LHCN-M2 (cell line): ENCODE measurements around the gene USP17L19. TPM values are rescaled to one million over a fixed set of nuclear protein-coding genes. Genes with fewer than 3 reads are reported as not detected.
"Not testable (repeated sequence)": the region's sequence is repeated elsewhere in the genome, so short reads cannot be mapped to it uniquely, and the experiment has no call there.

Experiments
- DNase-seq: peaks from one replicate; pipeline ENCODE4 v3.0.0-alpha.2; 2012; ENCODE audit warnings: low read depth
- polyA plus RNA-seq: library from polyadenylated mRNA; unstranded; fragments of >200 nt; gene quantifications from one replicate; pipeline ENCODE4 v1.2.1, GENCODE V29; 2012; ENCODE audit warnings: missing spikeins
- total RNA-seq: library from RNA; depleted of rRNA; stranded (reverse); fragments of >200 nt; gene quantifications from 2 replicates; pipeline ENCODE4 v1.2.3, GENCODE V29; 2014; rRNA removed

Gene USP17L19
- not detected in 2 replicates for total RNA-seq
- polyA plus RNA-seq, result not detected

GRCh38 chr4:9253078-9253477 lies at the start of gene USP17L19:
USP17L19 (plus strand) TSS chr4:9253378; CDS start chr4:9253378, 0 bp downstream.
- DNase-seq, result not testable (repeated sequence)

- not testable (repeated sequence) for DNase-seq
These were observed 42.8 kb upstream of the USP17L19 start, which contains the start of gene USP17L10 for GRCh38 chr4:9210357-9210756. USP17L10 (plus strand) TSS chr4:9210657; CDS start chr4:9210657, 0 bp downstream.

GRCh38 chr4:9214701-9215100 lies 38.5 kb upstream of the USP17L19 start:
- DNase-seq, result not testable (repeated sequence)

GRCh38 chr4:9215105-9215504 lies 38.1 kb upstream of the USP17L19 start, which contains the start of gene USP17L11:
USP17L11 (plus strand) TSS chr4:9215405; CDS start chr4:9215405, 0 bp downstream.
- not testable (repeated sequence) for DNase-seq

- DNase-seq, result not testable (repeated sequence)
These were observed 33.3 kb upstream of the USP17L19 start, which contains the start of gene USP17L12 for GRCh38 chr4:9219852-9220251. USP17L12 (plus strand) TSS chr4:9220152; CDS start chr4:9220152, 0 bp downstream.

- DNase-seq, result not testable (repeated sequence)
These were observed 28.6 kb upstream of the USP17L19 start, which contains the start of gene USP17L13 for GRCh38 chr4:9224596-9224995. USP17L13 (plus strand) TSS chr4:9224896; CDS start chr4:9224896, 0 bp downstream.

- not testable (repeated sequence) for DNase-seq
These were observed 22.9 kb upstream of the USP17L19 start for GRCh38 chr4:9230249-9230648.

GRCh38 chr4:9234085-9234484 lies 19.1 kb upstream of the USP17L19 start, which contains the start of gene USP17L15:
USP17L15 (plus strand) TSS chr4:9234385; CDS start chr4:9234385, 0 bp downstream.
- not testable (repeated sequence) for DNase-seq

- DNase-seq, result not testable (repeated sequence)
These were observed 14.7 kb upstream of the USP17L19 start for GRCh38 chr4:9238461-9238860.

- DNase-seq, result not testable (repeated sequence)
These were observed 9.6 kb upstream of the USP17L19 start, which contains the start of gene USP17L17 for GRCh38 chr4:9243579-9243978. USP17L17 (plus strand) TSS chr4:9243879; CDS start chr4:9243879, 0 bp downstream.

- not testable (repeated sequence) for DNase-seq
These were observed 5.1 kb upstream of the USP17L19 start, which contains the start of gene USP17L18 for GRCh38 chr4:9247953-9248680. USP17L18 (plus strand) TSS chr4:9248630; CDS start chr4:9248630, 0 bp downstream.

GRCh38 chr4:9257824-9258223 lies 4.6 kb downstream of the USP17L19 start, which contains the start of gene USP17L20:
USP17L20 (plus strand) TSS chr4:9258124; CDS start chr4:9258124, 0 bp downstream.
- not testable (repeated sequence) for DNase-seq

GRCh38 chr4:9262572-9262971 lies 9.4 kb downstream of the USP17L19 start, which contains the start of gene USP17L21:
USP17L21 (plus strand) TSS chr4:9262872; CDS start chr4:9262872, 0 bp downstream.
- not testable (repeated sequence) for DNase-seq

GRCh38 chr4:9267319-9267718 lies 14.1 kb downstream of the USP17L19 start, which contains the start of gene USP17L22:
USP17L22 (plus strand) TSS chr4:9267619; CDS start chr4:9267619, 0 bp downstream.
- DNase-seq, result not testable (repeated sequence)

- DNase-seq, result not testable (repeated sequence)
These were observed 18.5 kb downstream of the USP17L19 start for GRCh38 chr4:9271719-9272118.

Other genes starting within 250 kb of the USP17L19 start
- not detected in 2 replicates for gene FAM90A26, start 83.0 kb upstream of the USP17L19 start, total RNA-seq
- gene USP17L10, start 42.7 kb upstream of the USP17L19 start, total RNA-seq, result not detected in 2 replicates
- gene USP17L11, start 38.0 kb upstream of the USP17L19 start, total RNA-seq, result not detected in 2 replicates
- not detected in 2 replicates for gene USP17L12, start 33.2 kb upstream of the USP17L19 start, total RNA-seq
- gene USP17L13, start 28.5 kb upstream of the USP17L19 start, total RNA-seq, result not detected in 2 replicates
- gene USP17L15, start 19.0 kb upstream of the USP17L19 start, total RNA-seq, result not detected in 2 replicates
- not detected in 2 replicates for gene USP17L17, start 9.5 kb upstream of the USP17L19 start, total RNA-seq
- not detected in 2 replicates for gene USP17L18, start 4.7 kb upstream of the USP17L19 start, total RNA-seq
- gene USP17L20, start 4.7 kb downstream of the USP17L19 start, total RNA-seq, result not detected in 2 replicates
- gene USP17L21, start 9.5 kb downstream of the USP17L19 start, total RNA-seq, result not detected in 2 replicates
- not detected in 2 replicates for gene USP17L22, start 14.2 kb downstream of the USP17L19 start, total RNA-seq
- not detected in 2 replicates for gene USP17L24, start 71.8 kb downstream of the USP17L19 start, total RNA-seq
- not detected in 2 replicates for gene USP17L25, start 76.5 kb downstream of the USP17L19 start, total RNA-seq
- not detected in 2 replicates for gene USP17L26, start 81.3 kb downstream of the USP17L19 start, total RNA-seq
- gene USP17L5, start 86.0 kb downstream of the USP17L19 start, total RNA-seq, result not detected in 2 replicates
- not detected in 2 replicates for gene USP17L27, start 90.8 kb downstream of the USP17L19 start, total RNA-seq
- not detected in 2 replicates for gene USP17L28, start 95.5 kb downstream of the USP17L19 start, total RNA-seq
- gene USP17L29, start 100.3 kb downstream of the USP17L19 start, total RNA-seq, result not detected in 2 replicates
- not detected in 2 replicates for gene USP17L30, start 109.8 kb downstream of the USP17L19 start, total RNA-seq
- gene DEFB131A, start 191.0 kb downstream of the USP17L19 start, total RNA-seq, result not detected in 2 replicates